NCI-H1092 treated with DMSO at 0.1 percent for 48 hours (cell line): ENCODE data around the gene KRT17.
"Not testable (repeated sequence)": the region's sequence is repeated elsewhere in the genome, so short reads cannot be mapped to it uniquely, and the experiment has no call there.

Experiments
- DNase-seq: peaks from one replicate; lab custom pipeline; 2025; lab: John Stamatoyannopoulos, UW

The KRT17 gene

GRCh38 chr17:41653892-41654677, 29.7 kb upstream of the KRT17 start:
- no peak for DNase-seq

- no peak for DNase-seq
Measured at GRCh38 chr17:41653421-41653820, 29.0 kb upstream of the KRT17 start.

GRCh38 chr17:41652461-41652970, 28.1 kb upstream of the KRT17 start:
- no peak for DNase-seq

GRCh38 chr17:41651625-41652460, 27.5 kb upstream of the KRT17 start:
- DNase-seq: no peak

GRCh38 chr17:41650794-41651624, 26.6 kb upstream of the KRT17 start:
- DNase-seq: no peak

GRCh38 chr17:41649923-41650519, 25.6 kb upstream of the KRT17 start:
- DNase-seq: no peak

GRCh38 chr17:41648411-41649195, 24.2 kb upstream of the KRT17 start:
- DNase-seq: peak; percentile 44

- peak; percentile 68 for DNase-seq
Measured at GRCh38 chr17:41647940-41648410, 23.6 kb upstream of the KRT17 start.

- DNase-seq: no peak
Measured at GRCh38 chr17:41647038-41647813, 22.9 kb upstream of the KRT17 start.

GRCh38 chr17:41642252-41643156, 18.1 kb upstream of the KRT17 start:
- no peak for DNase-seq

GRCh38 chr17:41640596-41640995, 16.2 kb upstream of the KRT17 start:
- not testable (repeated sequence) for DNase-seq

GRCh38 chr17:41639492-41640473, 15.4 kb upstream of the KRT17 start:
- no peak for DNase-seq

- DNase-seq: no peak
Measured at GRCh38 chr17:41638941-41639340, 14.6 kb upstream of the KRT17 start.

- DNase-seq: no peak
Measured at GRCh38 chr17:41638194-41638593, 13.8 kb upstream of the KRT17 start.

- no peak for DNase-seq
Measured at GRCh38 chr17:41636652-41637051, 12.3 kb upstream of the KRT17 start.

- peak; percentile 5 for DNase-seq
Measured at GRCh38 chr17:41635121-41636097, 11.0 kb upstream of the KRT17 start.
